ENCODE results near the gene BCL7C. TPM values are rescaled to one million over a fixed set of nuclear protein-coding genes. Genes with fewer than 3 reads are reported as not detected.

BCL7C gene
- total and polyA plus RNA-seq, 9 donors, result 29.2 to 47.6 (median 35.7) TPM

DNA sequence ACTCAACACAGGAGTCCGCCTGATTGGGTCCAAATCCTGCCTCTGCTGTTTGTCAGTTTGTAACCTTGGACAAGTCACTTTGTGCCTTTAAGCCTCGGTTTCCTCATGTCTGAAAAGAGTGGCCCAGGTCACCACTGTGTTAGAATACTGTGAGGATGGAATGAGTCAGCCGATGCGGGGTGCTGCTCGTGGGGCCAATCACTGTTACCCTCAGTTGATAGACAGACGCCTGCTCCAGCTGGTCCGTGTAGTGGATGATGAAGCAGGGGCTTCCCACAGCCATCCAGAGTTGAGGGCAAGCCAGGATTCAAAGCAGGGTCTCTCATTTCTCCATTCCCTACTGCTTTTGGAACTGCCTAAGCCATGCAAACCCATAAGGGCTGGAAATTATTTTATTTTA is 35.3 kb upstream of the BCL7C start:
- H3K27me3 ChIP-seq (ENCODE audit: control insufficient read depth, insufficient read depth, low read length), result no peaks in the 10 kb centered on the region
- H3K4me3 ChIP-seq (ENCODE audit: low read length), result no peak overlapping the region
- H3K36me3 ChIP-seq (ENCODE audit: control insufficient read depth, insufficient read depth, low read length), result peaks cover 63% of the 10 kb centered on the region
- no peak for DNase-seq
- WGBS (ENCODE audit: insufficient coverage), result 67% methylated on average over 1 of the region's 7 CpGs
- no peaks in the 10 kb centered on the region for H3K9me3 ChIP-seq (replicated peaks; ENCODE audit: control insufficient read depth, low read depth, low read length)
- H3K27ac ChIP-seq (ENCODE audit: low read length), result no peak overlapping the region
- peaks cover 11% of the 10 kb centered on the region for H3K4me1 ChIP-seq (ENCODE audit: control insufficient read depth, insufficient read depth, low read length)

DNA sequence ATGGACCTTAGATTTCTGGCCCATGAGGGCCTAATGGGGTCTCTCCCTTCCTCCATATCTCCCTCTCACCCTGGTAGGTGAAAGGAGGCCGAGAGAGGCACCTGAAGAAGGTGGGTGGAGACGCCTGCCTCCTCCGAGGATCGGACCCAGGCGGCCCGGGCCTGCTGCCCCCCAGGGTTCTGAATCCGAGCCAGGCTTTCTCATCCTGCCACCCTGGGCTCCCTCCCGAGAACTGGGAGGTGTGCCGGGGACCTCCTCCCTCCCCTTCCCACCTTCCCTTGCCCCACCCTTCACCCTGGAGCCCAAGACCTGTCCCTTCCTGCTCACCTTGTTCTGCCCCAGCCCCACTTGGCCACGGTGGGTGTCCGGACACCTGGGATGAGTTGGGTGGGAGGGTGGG is 34.5 kb upstream of the BCL7C start:
- H3K4me3 ChIP-seq (ENCODE audit: low read length), result no peak overlapping the region
- no peaks in the 10 kb centered on the region for H3K27me3 ChIP-seq (ENCODE audit: control insufficient read depth, insufficient read depth, low read length)
- DNase-seq, result no peak
- peaks cover 60% of the 10 kb centered on the region for H3K36me3 ChIP-seq (ENCODE audit: control insufficient read depth, insufficient read depth, low read length)
- H3K27ac ChIP-seq (ENCODE audit: low read length), result no peak overlapping the region
- WGBS (ENCODE audit: insufficient coverage), result 78% methylated on average over 7 of the region's 11 CpGs
- H3K9me3 ChIP-seq (replicated peaks; ENCODE audit: control insufficient read depth, low read depth, low read length), result no peaks in the 10 kb centered on the region
- peaks cover 11% of the 10 kb centered on the region for H3K4me1 ChIP-seq (ENCODE audit: control insufficient read depth, insufficient read depth, low read length)

DNA sequence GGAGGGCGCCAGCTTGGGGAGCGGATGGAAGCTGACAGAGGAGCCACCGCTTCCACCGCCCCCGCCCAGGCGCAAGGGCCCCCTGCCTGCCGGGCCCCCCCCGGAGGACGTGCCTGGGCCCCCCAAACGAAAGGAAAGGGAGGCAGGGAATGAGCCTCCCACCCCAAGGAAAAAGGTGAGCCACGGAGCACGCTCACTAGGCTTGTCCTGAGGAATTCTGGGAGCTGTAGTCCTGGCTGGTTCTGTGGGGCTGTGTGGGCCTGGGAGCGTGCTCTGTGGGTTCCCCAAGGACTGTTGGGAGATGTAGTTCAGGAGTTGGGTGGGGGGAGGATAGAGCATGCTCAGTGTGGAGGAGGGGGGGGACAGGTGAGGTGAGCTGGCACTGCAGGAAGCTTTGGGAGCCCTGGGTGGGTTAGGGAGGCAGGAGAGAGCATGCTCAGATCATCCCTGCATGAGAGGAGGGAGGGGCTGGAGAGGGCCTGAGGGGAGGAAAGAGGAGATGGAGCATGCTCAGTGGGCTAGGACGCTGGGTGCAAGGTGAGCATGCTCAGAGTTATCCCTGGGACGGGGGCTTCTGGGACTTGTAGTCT is 34.0 kb upstream of the BCL7C start:
- H3K36me3 ChIP-seq (ENCODE audit: control insufficient read depth, insufficient read depth, low read length), result peaks cover 58% of the 10 kb centered on the region

DNA sequence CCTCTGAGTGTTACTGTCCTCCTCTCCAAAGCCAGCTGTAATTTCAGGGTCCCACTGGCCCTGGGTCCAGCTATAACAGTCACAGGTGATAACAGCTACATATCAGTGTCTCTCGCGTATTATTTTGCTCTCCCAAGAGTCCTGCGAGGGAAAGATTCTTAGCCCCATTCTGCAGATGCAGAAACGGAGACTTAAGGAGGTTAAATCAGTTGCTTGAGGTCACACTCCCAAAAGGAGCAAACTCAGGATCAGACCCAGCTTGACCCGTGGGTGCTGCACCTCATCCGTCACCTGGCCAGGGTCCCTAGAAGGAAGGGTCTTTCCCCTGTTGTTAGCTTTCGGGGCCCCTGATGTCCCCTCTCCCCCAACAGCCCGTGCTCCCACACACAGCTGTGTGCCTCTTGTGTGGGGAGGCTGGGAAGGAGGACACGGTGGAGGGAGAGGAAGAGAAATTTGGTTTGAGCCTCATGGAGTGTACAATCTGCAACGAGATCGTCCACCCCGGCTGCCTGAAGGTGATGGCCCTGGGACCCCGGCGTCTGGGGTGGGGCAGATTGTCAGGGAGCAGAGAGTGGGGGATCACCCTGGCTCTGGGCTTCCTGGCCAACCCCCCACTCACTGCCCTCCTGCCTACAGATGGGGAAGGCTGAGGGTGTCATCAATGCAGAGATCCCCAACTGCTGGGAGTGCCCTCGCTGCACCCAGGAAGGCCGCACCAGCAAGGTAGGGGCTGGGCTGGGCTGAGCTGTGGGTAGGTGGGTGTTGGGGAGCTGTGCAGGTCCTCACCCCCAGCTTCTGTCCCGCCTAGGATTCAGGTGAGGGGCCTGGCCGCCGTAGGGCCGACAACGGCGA is 33.3 kb upstream of the BCL7C start:
- Histone ChIP-seq H3K36me3 (ENCODE audit: control insufficient read depth, insufficient read depth, low read length) (peaks cover 53% of the 10 kb centered on the region), H3K4me3 (ENCODE audit: low read length) (no peak overlapping the region), H3K27ac (ENCODE audit: low read length) (no peak overlapping the region), H3K27me3 (ENCODE audit: control insufficient read depth, insufficient read depth, low read length) (no peaks in the 10 kb centered on the region), H3K9me3 (replicated peaks; ENCODE audit: control insufficient read depth, low read depth, low read length) (no peaks in the 10 kb centered on the region), H3K4me1 (ENCODE audit: control insufficient read depth, insufficient read depth, low read length) (peaks cover 11% of the 10 kb centered on the region)
- 76% methylated on average over 18 of the region's 22 CpGs for WGBS (ENCODE audit: insufficient coverage)
- DNase-seq, result peak; percentile 33

More for the DNA sequence above, 34.0 kb upstream of the BCL7C start:
- no peak overlapping the region for H3K27ac ChIP-seq (ENCODE audit: low read length)
- peak; percentile 88 for DNase-seq
- WGBS (ENCODE audit: insufficient coverage), result 44% methylated on average over 8 of the region's 15 CpGs
- no peaks in the 10 kb centered on the region for H3K27me3 ChIP-seq (ENCODE audit: control insufficient read depth, insufficient read depth, low read length)
- peaks cover 11% of the 10 kb centered on the region for H3K4me1 ChIP-seq (ENCODE audit: control insufficient read depth, insufficient read depth, low read length)
- no peaks in the 10 kb centered on the region for H3K9me3 ChIP-seq (replicated peaks; ENCODE audit: control insufficient read depth, low read depth, low read length)
- H3K4me3 ChIP-seq (ENCODE audit: low read length), result no peak overlapping the region

DNA sequence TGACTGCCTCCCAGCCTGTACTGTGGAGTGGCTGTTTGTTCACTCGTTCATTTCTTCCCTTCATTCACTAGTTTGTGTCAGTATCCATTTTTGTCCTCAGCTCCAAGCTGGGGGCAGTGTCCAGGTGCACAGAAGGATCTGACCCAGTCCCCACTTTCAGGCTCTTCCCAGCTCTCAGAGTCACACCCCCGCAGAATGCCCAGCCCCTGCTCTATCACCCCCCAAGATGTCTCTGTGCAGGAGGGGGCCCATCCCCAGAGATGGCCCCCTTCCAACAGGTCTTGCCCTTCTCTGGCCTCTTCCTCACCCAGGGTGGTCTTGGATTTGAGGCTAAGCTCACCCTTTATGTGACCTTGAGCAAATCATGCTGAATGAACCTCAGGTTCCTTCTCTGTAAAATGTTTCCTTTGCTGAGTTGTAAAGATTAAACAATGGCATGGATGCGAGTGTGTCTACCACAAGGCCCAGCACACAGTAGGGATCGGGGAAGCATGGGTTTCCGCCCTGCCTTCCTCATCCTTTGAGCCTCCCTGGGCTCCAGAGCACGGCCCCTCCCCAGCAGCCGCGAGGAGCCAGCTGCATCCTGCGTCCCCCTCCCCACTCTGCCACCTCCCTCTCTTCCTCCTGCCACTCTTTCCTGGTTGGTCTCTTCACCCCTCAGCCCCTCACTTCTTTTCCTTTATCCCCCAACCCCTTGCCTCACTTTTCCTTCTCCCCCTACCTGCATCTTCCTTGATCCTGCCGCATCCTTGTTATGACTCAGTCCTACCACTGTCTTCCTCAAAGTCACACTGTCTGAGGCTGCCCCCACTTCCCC is 32.3 kb upstream of the BCL7C start:
- Histone ChIP-seq H3K9me3 (replicated peaks; ENCODE audit: control insufficient read depth, low read depth, low read length) (no peaks in the 10 kb centered on the region), H3K4me1 (ENCODE audit: control insufficient read depth, insufficient read depth, low read length) (peaks cover 16% of the 10 kb centered on the region), H3K36me3 (ENCODE audit: control insufficient read depth, insufficient read depth, low read length) (peaks cover 47% of the 10 kb centered on the region), H3K27ac (ENCODE audit: low read length) (no peak overlapping the region), H3K27me3 (ENCODE audit: control insufficient read depth, insufficient read depth, low read length) (no peaks in the 10 kb centered on the region), H3K4me3 (ENCODE audit: low read length) (no peak overlapping the region)
- peak; percentile 48 for DNase-seq
- 51% methylated on average over 9 of the region's 10 CpGs for WGBS (ENCODE audit: insufficient coverage)

DNA sequence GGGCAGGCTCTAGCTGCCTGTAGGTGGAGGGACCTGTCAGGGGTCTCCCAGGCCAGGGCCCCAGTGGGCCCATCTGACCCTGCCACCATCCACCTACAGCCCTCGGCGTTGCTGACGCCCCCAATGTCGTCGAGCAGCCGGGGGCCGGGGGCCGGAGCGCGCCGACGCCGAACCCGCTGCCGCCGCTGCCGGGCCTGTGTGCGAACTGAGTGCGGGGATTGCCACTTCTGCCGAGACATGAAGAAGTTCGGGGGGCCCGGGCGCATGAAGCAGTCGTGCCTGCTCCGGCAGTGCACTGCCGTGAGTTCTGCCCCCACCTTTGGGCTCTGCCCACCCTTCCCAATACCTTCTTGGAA is 31.7 kb upstream of the BCL7C start:
- DNase-seq, result no peak
- H3K9me3 ChIP-seq (replicated peaks; ENCODE audit: control insufficient read depth, low read depth, low read length), result no peaks in the 10 kb centered on the region
- no peak overlapping the region for H3K4me3 ChIP-seq (ENCODE audit: low read length)
- H3K27me3 ChIP-seq (ENCODE audit: control insufficient read depth, insufficient read depth, low read length), result no peaks in the 10 kb centered on the region
- peaks cover 20% of the 10 kb centered on the region for H3K4me1 ChIP-seq (ENCODE audit: control insufficient read depth, insufficient read depth, low read length)
- 89% methylated on average over 26 of the region's 26 CpGs for WGBS (ENCODE audit: insufficient coverage)
- H3K36me3 ChIP-seq (ENCODE audit: control insufficient read depth, insufficient read depth, low read length), result peaks cover 41% of the 10 kb centered on the region
- no peak overlapping the region for H3K27ac ChIP-seq (ENCODE audit: low read length)

DNA sequence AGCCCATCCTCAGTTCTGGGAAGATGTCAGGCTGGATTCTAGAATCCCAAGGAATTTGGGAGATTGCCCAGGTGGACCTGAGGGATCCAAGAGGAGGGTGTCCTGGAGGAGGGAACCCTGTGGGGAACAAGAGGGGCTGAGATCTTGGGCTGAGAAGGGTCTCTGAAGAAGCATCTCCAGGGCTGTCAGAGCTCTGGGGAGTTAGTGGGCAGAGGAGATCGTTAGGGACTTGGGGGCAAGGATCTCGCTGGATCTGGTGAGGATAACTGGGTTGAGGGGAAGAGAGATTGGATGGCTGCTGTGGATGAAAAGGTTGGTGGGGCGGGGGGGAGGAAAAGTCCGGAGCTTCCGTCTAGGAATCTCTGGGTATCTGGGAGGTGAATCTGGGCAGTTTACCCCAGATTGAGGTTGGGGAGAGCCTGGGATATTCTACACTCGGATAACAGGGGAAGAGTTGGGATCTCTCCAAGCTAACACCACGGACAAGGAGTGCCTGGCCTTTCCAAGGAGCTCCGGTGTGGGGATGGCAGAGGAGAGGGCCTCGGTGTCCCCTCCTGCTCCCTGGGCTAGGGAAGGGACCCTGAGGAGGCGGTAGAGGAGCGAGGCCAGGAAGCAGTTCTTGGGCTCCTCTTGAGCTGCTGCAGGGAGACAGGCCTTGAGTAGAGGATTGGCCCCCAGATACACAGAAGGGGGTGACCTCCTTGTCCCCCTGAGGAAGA is 31.2 kb upstream of the BCL7C start:
- H3K9me3 ChIP-seq (replicated peaks; ENCODE audit: control insufficient read depth, low read depth, low read length), result no peaks in the 10 kb centered on the region

DNA sequence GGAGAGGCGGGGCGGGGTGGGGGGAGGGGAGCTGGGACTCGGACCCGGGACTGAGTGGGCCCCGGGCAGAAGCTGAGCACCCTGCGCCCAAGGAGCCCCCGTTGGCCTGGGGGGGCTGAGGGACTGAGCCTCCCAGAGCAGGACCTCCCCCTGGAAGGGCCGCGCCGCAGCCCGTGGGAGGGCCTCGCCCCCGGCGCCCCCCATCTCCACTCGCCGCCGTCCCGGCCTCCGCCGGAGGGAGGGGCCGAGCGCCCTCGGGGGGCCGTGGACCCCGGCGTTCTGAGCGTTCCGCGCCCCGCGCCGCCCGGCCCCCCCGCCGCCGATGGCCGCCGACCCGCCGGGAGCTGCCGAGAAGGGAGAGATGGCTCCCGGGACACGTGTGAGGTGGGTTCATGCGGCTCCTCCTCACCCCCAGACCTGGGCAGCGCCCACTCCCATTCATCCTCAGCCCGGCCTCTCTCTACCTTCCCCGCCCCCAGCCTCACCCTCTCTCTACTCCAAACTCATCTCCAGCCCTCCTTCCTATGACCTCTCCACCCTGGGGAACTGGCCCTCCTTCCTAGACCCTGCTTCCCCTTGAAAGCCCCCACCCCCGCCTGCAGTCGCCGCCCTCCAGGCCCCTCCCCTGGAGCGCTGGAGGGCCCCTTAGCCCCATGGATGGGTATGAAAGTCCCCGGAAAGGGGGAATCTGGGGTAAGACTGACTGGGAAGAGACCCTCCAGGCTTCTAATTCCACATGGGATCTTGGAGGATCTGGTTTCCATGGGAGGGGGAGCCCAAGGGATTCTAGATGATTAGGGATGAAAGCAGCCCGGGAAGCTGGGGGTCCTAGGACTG is 30.4 kb upstream of the BCL7C start:
- under 1% methylated on average over 46 of the region's 53 CpGs for WGBS (ENCODE audit: insufficient coverage)
- DNase-seq, result peak; percentile 69
- Histone ChIP-seq H3K4me3 (ENCODE audit: low read length) (peak overlapping the region; percentile 77), H3K36me3 (ENCODE audit: control insufficient read depth, insufficient read depth, low read length) (peaks cover 32% of the 10 kb centered on the region), H3K27me3 (ENCODE audit: control insufficient read depth, insufficient read depth, low read length) (no peaks in the 10 kb centered on the region), H3K4me1 (ENCODE audit: control insufficient read depth, insufficient read depth, low read length) (peaks cover 20% of the 10 kb centered on the region), H3K9me3 (replicated peaks; ENCODE audit: control insufficient read depth, low read depth, low read length) (no peaks in the 10 kb centered on the region), H3K27ac (ENCODE audit: low read length) (peak overlapping the region; percentile 55)

More for the DNA sequence above, 31.2 kb upstream of the BCL7C start:
- Histone ChIP-seq H3K4me1 (ENCODE audit: control insufficient read depth, insufficient read depth, low read length) (peaks cover 20% of the 10 kb centered on the region), H3K27ac (ENCODE audit: low read length) (peak overlapping the region; percentile 55), H3K4me3 (ENCODE audit: low read length) (peak overlapping the region; percentile 77), H3K36me3 (ENCODE audit: control insufficient read depth, insufficient read depth, low read length) (peaks cover 37% of the 10 kb centered on the region), H3K27me3 (ENCODE audit: control insufficient read depth, insufficient read depth, low read length) (no peaks in the 10 kb centered on the region)
- peak; percentile 50 for DNase-seq
- WGBS (ENCODE audit: insufficient coverage), result 56% methylated on average over 11 of the region's 11 CpGs

DNA sequence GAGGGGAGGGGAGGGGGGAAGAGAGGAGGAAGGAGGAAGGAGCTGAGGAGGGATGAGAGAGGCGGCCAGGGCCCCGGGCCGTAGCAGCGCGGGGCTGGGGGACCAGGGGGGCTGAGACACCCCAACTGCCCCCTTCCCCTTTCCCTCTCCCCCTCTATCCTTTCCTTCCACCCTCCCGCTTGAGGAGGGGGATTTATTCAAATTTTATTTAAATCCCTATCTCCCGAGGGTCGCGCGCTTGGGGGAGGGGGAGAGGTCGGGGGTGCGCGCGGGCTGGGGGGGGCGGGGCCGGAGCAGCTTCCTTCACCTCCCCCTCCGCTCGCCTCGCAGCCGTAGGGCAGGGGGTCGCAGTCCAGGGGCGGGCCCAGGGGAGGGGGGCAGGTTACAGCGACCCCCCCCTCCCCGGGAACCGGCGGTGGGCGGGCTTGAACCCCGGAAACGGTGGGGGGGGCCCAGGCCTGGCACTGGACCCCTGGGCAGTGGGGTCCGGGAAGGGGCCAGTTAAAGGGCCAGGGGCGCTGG is 29.7 kb upstream of the BCL7C start, which contains the start of gene FBXL19:
Gene FBXL19 (plus strand): TSS at position 19 of the 522 bp plus-strand sequence. CDS start 2,183 bp downstream, outside the sequence.
- H3K27ac ChIP-seq (ENCODE audit: low read length), result peak within 1 kb of the TSS; percentile 100
- no CpG with 5 or more reads among the region's 31 CpGs for WGBS (ENCODE audit: insufficient coverage)
- H3K36me3 ChIP-seq (ENCODE audit: control insufficient read depth, insufficient read depth, low read length), result peaks cover 26% of the 10 kb centered on the region
- peak within 1 kb of the TSS; percentile 95 for H3K4me3 ChIP-seq (ENCODE audit: low read length)
- no peaks in the 10 kb centered on the region for H3K27me3 ChIP-seq (ENCODE audit: control insufficient read depth, insufficient read depth, low read length)
- H3K9me3 ChIP-seq (replicated peaks; ENCODE audit: control insufficient read depth, low read depth, low read length), result no peaks in the 10 kb centered on the region
- H3K4me1 ChIP-seq (ENCODE audit: control insufficient read depth, insufficient read depth, low read length), result peaks cover 20% of the 10 kb centered on the region
- DNase-seq, result no peak

Measured in muscle of leg (tissue), 11 donors.